Measurements from ENCODE around the gene CNTN5.

The CNTN5 gene

GRCh38 chr11:100066399-100066798, 1045.7 kb downstream of the CNTN5 start:
- CTCF ChIA-PET = interaction anchor here (1.5 kb wide), 1 partner anchor 45 kb away, joined by 4 read pairs; no protein-coding TSS in a partner anchor
- TF ChIP-seq CTCF (IDR thresholded peaks at IDR 0.05; ENCODE audit: control extremely low read depth, extremely low read depth, low read depth, missing control alignments) = no peak

GRCh38 chr11:100068116-100068515, 1047.4 kb downstream of the CNTN5 start:
- no peak for TF ChIP-seq CTCF (IDR thresholded peaks at IDR 0.05; ENCODE audit: control extremely low read depth, extremely low read depth, low read depth, missing control alignments)
- no peak for DNase-seq (ENCODE audit: extremely low spot score)
- ChIA-PET CTCF (interaction anchor here (1.5 kb wide), 2 partner anchors 10 to 47 kb away, joined by 4 read pairs; no protein-coding TSS in a partner anchor), POLR2A (no interaction called here)

More at GRCh38 chr11:100066399-100066798, 1045.7 kb downstream of the CNTN5 start:
- no peak for DNase-seq (ENCODE audit: extremely low spot score)
- POLR2A ChIA-PET = no interaction called here

- no peak for TF ChIP-seq CTCF (IDR thresholded peaks at IDR 0.05; ENCODE audit: control extremely low read depth, extremely low read depth, low read depth, missing control alignments)
- CTCF ChIA-PET = no interaction called here
- DNase-seq (ENCODE audit: extremely low spot score) = no peak
Measured at GRCh38 chr11:100072131-100072530, 1051.4 kb downstream of the CNTN5 start.

GRCh38 chr11:100080381-100080780, 1059.6 kb downstream of the CNTN5 start:
- no peak for DNase-seq (ENCODE audit: extremely low spot score)
- TF ChIP-seq CTCF (IDR thresholded peaks at IDR 0.05; ENCODE audit: control extremely low read depth, extremely low read depth, low read depth, missing control alignments) = no peak
- ChIA-PET CTCF (interaction anchor here (1.6 kb wide), 1 partner anchor 17 kb away, joined by 4 read pairs; no protein-coding TSS in a partner anchor), POLR2A (no interaction called here)

More at GRCh38 chr11:100072131-100072530, 1051.4 kb downstream of the CNTN5 start:
- POLR2A ChIA-PET = no interaction called here

GRCh38 chr11:100080821-100081220, 1060.1 kb downstream of the CNTN5 start:
- no peak for DNase-seq (ENCODE audit: extremely low spot score)
- ChIA-PET CTCF (interaction anchor here (1.6 kb wide), 1 partner anchor 17 kb away, joined by 4 read pairs; no protein-coding TSS in a partner anchor), POLR2A (no interaction called here)
- no peak for TF ChIP-seq CTCF (IDR thresholded peaks at IDR 0.05; ENCODE audit: control extremely low read depth, extremely low read depth, low read depth, missing control alignments)

GRCh38 chr11:100093698-100094097, 1072.9 kb downstream of the CNTN5 start:
- POLR2A ChIA-PET = no interaction called here
- TF ChIP-seq CTCF (IDR thresholded peaks at IDR 0.05; ENCODE audit: control extremely low read depth, extremely low read depth, low read depth, missing control alignments) = no peak
- DNase-seq (ENCODE audit: extremely low spot score) = no peak
- CTCF ChIA-PET = no interaction called here
